Lower lobe of right lung (tissue), 2 donors: ENCODE measurements around the gene CLASP1. TPM values are rescaled to one million over a fixed set of nuclear protein-coding genes. Genes with fewer than 3 reads are reported as not detected.

ENCODE experiments used
- ATAC-seq, 2 donors: fragments of 200-7000 bp; cut with Tn5 transposase; one replicate each; pipeline ENCODE4 v1.9.1; 2020 to 2022; ENCODE audit warnings: mild to moderate bottlenecking in 2 of 2, moderate library complexity in 2 of 2
- DNase-seq: peaks from one replicate; pipeline ENCODE4 v3.0.0-alpha.2; 2020
- H3K27ac ChIP-seq: fragments of 200-600 bp; one replicate; pipeline ENCODE4 v1.8.0; 2022
- H3K27me3 ChIP-seq: fragments of 200-600 bp; one replicate; pipeline ENCODE4 v1.8.0; 2022; ENCODE audit warnings: low read depth
- H3K36me3 ChIP-seq: fragments of 200-600 bp; one replicate; pipeline ENCODE4 v1.8.0; 2022; ENCODE audit warnings: mild to moderate bottlenecking
- H3K4me1 ChIP-seq: fragments of 200-600 bp; one replicate; pipeline ENCODE4 v1.8.0; 2022
- H3K4me3 ChIP-seq: fragments of 200-600 bp; one replicate; pipeline ENCODE4 v1.8.0; 2022; ENCODE audit warnings: mild to moderate bottlenecking
- H3K9me3 ChIP-seq: fragments of 200-600 bp; one replicate; pipeline ENCODE4 v1.8.0; 2022
- CTCF ChIP-seq: fragments of 200-600 bp; IDR thresholded peaks from one replicate; pipeline ENCODE4 v1.8.0; 2022; ENCODE audit warnings: antibody characterized with exemption, mild to moderate bottlenecking
- intact Hi-C: fragments of 100-400 bp; cut with DNase I; formaldehyde crosslinking; loops from one replicate; pipeline ENCODE4 v1.11.0; 2022
- total RNA-seq: library from RNA; stranded (reverse); fragmentation: NEBNext Ultra II Directional; extraction: Animal tissue kit (Norgen Biotek cat#: 25700); gene quantifications from one replicate; pipeline ENCODE4 v1.2.1, GENCODE V29; 2021
- donor health status: DM: no; HTN: yes; CAD: no; lungs with severe emphysema.

Gene CLASP1
- total RNA-seq, 1 donor from 2014 or later = 45.8 TPM

- H3K27ac ChIP-seq = no peak overlapping the region
- ATAC-seq (no peak), DNase-seq (no peak)
- H3K9me3 ChIP-seq = no peaks in the 10 kb centered on the region
- H3K27me3 ChIP-seq = no peaks in the 10 kb centered on the region
- H3K4me3 ChIP-seq = no peak overlapping the region
- no peak for TF ChIP-seq CTCF
- H3K4me1 ChIP-seq = no peaks in the 10 kb centered on the region
- intact Hi-C loops = no loop called here
- H3K36me3 ChIP-seq = peaks cover 82% of the 10 kb centered on the region
Measured at GRCh38 chr2:121459291-121459690, 190.0 kb downstream of the CLASP1 start.

GRCh38 chr2:121456325-121456724 is 192.9 kb downstream of the CLASP1 start:
- no peaks in the 10 kb centered on the region for H3K4me1 ChIP-seq
- H3K36me3 ChIP-seq = peaks cover 88% of the 10 kb centered on the region
- H3K9me3 ChIP-seq = no peaks in the 10 kb centered on the region
- no peak for DNase-seq
- no peaks in the 10 kb centered on the region for H3K27me3 ChIP-seq
- intact Hi-C loops = no loop called here
- no peak for ATAC-seq
- no peak overlapping the region for H3K4me3 ChIP-seq
- no peak overlapping the region for H3K27ac ChIP-seq
- TF ChIP-seq CTCF = no peak

GRCh38 chr2:121455446-121455845 is 193.8 kb downstream of the CLASP1 start:
- intact Hi-C loops = no loop called here
- H3K36me3 ChIP-seq = peaks cover 91% of the 10 kb centered on the region
- ATAC-seq = no peak

GRCh38 chr2:121454549-121455090 is 194.6 kb downstream of the CLASP1 start:
- TF ChIP-seq CTCF = no peak
- no peaks in the 10 kb centered on the region for H3K27me3 ChIP-seq
- H3K4me1 ChIP-seq = no peaks in the 10 kb centered on the region
- no peak for ATAC-seq
- H3K9me3 ChIP-seq = no peaks in the 10 kb centered on the region
- intact Hi-C loops = no loop called here
- H3K36me3 ChIP-seq = peaks cover 91% of the 10 kb centered on the region
- no peak overlapping the region for H3K27ac ChIP-seq
- H3K4me3 ChIP-seq = no peak overlapping the region
- no peak for DNase-seq

More at GRCh38 chr2:121455446-121455845, 193.8 kb downstream of the CLASP1 start:
- Histone ChIP-seq H3K27ac (no peak overlapping the region), H3K4me3 (no peak overlapping the region), H3K4me1 (no peaks in the 10 kb centered on the region), H3K9me3 (no peaks in the 10 kb centered on the region), H3K27me3 (no peaks in the 10 kb centered on the region)
- DNase-seq = no peak
- TF ChIP-seq CTCF = no peak

- Histone ChIP-seq H3K9me3 (no peaks in the 10 kb centered on the region), H3K4me3 (no peak overlapping the region), H3K4me1 (no peaks in the 10 kb centered on the region), H3K27me3 (no peaks in the 10 kb centered on the region), H3K36me3 (peaks cover 91% of the 10 kb centered on the region), H3K27ac (no peak overlapping the region)
- DNase-seq (no peak), ATAC-seq (no peak)
- intact Hi-C loops = no loop called here
- no peak for TF ChIP-seq CTCF
Measured at GRCh38 chr2:121451398-121451797, 197.9 kb downstream of the CLASP1 start.
